ENCODE results near the gene CTIF. TPM values are rescaled to one million over a fixed set of nuclear protein-coding genes. Genes with fewer than 3 reads are reported as not detected.

The CTIF gene
- polyA plus RNA-seq, 1 donor from 2014 or later = 50.2 TPM

- Histone ChIP-seq H3K27me3 (ENCODE audit: insufficient read depth, low read depth, low read length) (no peaks in the 10 kb centered on the region), H3K4me2 (ENCODE audit: low read length) (no peak overlapping the region), H3K9me2 (ENCODE audit: insufficient read depth, low read length) (no peaks in the 10 kb centered on the region), H3K9me3 (ENCODE audit: low read length) (no peaks in the 10 kb centered on the region), H3K4me3 (ENCODE audit: low read length) (no peak overlapping the region), H3K9ac (ENCODE audit: low read length) (peak overlapping the region; percentile 50), H2AFZ (ENCODE audit: low read depth, low read length) (peak overlapping the region; percentile 3), H4K20me1 (ENCODE audit: insufficient read depth) (no peaks in the 10 kb centered on the region), H3F3A (ENCODE audit: insufficient read depth, low read length, poor library complexity, severe bottlenecking) (no peaks in the 10 kb centered on the region), H3K79me2 (replicated peaks; ENCODE audit: insufficient read depth, low read length) (no peaks in the 10 kb centered on the region), H3K27ac (ENCODE audit: low read length) (peak overlapping the region; percentile 49), H3K36me3 (ENCODE audit: insufficient read depth, low read length) (no peaks in the 10 kb centered on the region)
- TF ChIP-seq POLR2AphosphoS5 (IDR thresholded peaks at IDR 0.05) (no peak), REST (IDR thresholded peaks at IDR 0.05; ENCODE audit: borderline replicate concordance) (no peak), EP300 (conservative IDR thresholded peaks at IDR 0.05; ENCODE audit: poor library complexity, severe bottlenecking) (no peak), CTCF (IDR thresholded peaks at IDR 0.05; ENCODE audit: poor library complexity, severe bottlenecking) (no peak), EZH2 (IDR thresholded peaks at IDR 0.05; ENCODE audit: borderline replicate concordance, insufficient read depth, low read length, poor library complexity, severe bottlenecking) (no peak), SMC3 (conservative IDR thresholded peaks at IDR 0.05; ENCODE audit: poor library complexity) (no peak), RAD21 (conservative IDR thresholded peaks at IDR 0.05) (no peak), TAF1 (IDR thresholded peaks at IDR 0.05; ENCODE audit: low read depth) (no peak), MXI1 (conservative IDR thresholded peaks at IDR 0.05; ENCODE audit: poor library complexity, severe bottlenecking) (no peak)
Measured at GRCh38 chr18:48860269-48861180, 321.7 kb downstream of the CTIF start.

GRCh38 chr18:48861181-48861708, 322.4 kb downstream of the CTIF start:
- TF ChIP-seq MXI1 (conservative IDR thresholded peaks at IDR 0.05; ENCODE audit: poor library complexity, severe bottlenecking) = no peak
- TF ChIP-seq RAD21 (conservative IDR thresholded peaks at IDR 0.05) = no peak
- TF ChIP-seq REST (IDR thresholded peaks at IDR 0.05; ENCODE audit: borderline replicate concordance) = no peak
- no peak for TF ChIP-seq EP300 (conservative IDR thresholded peaks at IDR 0.05; ENCODE audit: poor library complexity, severe bottlenecking)
- no peak for TF ChIP-seq POLR2AphosphoS5 (IDR thresholded peaks at IDR 0.05)
- TF ChIP-seq SMC3 (conservative IDR thresholded peaks at IDR 0.05; ENCODE audit: poor library complexity) = no peak
- no peak for TF ChIP-seq EZH2 (IDR thresholded peaks at IDR 0.05; ENCODE audit: borderline replicate concordance, insufficient read depth, low read length, poor library complexity, severe bottlenecking)
- TF ChIP-seq TAF1 (IDR thresholded peaks at IDR 0.05; ENCODE audit: low read depth) = no peak
- TF ChIP-seq CTCF (IDR thresholded peaks at IDR 0.05; ENCODE audit: poor library complexity, severe bottlenecking) = no peak
- Histone ChIP-seq H3K9me2 (ENCODE audit: insufficient read depth, low read length) (no peaks in the 10 kb centered on the region), H3F3A (ENCODE audit: insufficient read depth, low read length, poor library complexity, severe bottlenecking) (no peaks in the 10 kb centered on the region), H3K4me2 (ENCODE audit: low read length) (no peak overlapping the region), H3K27ac (ENCODE audit: low read length) (no peak overlapping the region), H4K20me1 (ENCODE audit: insufficient read depth) (no peaks in the 10 kb centered on the region), H3K9me3 (ENCODE audit: low read length) (no peaks in the 10 kb centered on the region), H3K9ac (ENCODE audit: low read length) (no peak overlapping the region), H3K4me3 (ENCODE audit: low read length) (no peak overlapping the region), H3K36me3 (ENCODE audit: insufficient read depth, low read length) (no peaks in the 10 kb centered on the region), H3K79me2 (replicated peaks; ENCODE audit: insufficient read depth, low read length) (no peaks in the 10 kb centered on the region), H2AFZ (ENCODE audit: low read depth, low read length) (no peak overlapping the region), H3K27me3 (ENCODE audit: insufficient read depth, low read depth, low read length) (no peaks in the 10 kb centered on the region)

Data from neural cell (in vitro differentiated cells).